Colonic mucosa (tissue), 4 donors: ENCODE results near the gene RMC1. TPM values are rescaled to one million over a fixed set of nuclear protein-coding genes. Genes with fewer than 3 reads are reported as not detected.

Source experiments
- DNase-seq: peaks from one replicate; pipeline ENCODE4 v3.0.0-alpha.2; 2020
- H3K27ac ChIP-seq: fragments of 200-600 bp; one replicate; pipeline ENCODE4 v1.8.0; 2021
- H3K27me3 ChIP-seq: fragments of 200-600 bp; one replicate; pipeline ENCODE4 v1.8.0; 2021
- H3K36me3 ChIP-seq: fragments of 200-600 bp; one replicate; pipeline ENCODE4 v1.8.0; 2021
- H3K4me1 ChIP-seq: fragments of 200-600 bp; one replicate; pipeline ENCODE4 v1.8.0; 2021; ENCODE audit warnings: mild to moderate bottlenecking
- H3K4me3 ChIP-seq: fragments of 200-600 bp; one replicate; pipeline ENCODE4 v1.8.0; 2021
- H3K9ac ChIP-seq, 2 donors: one replicate each; pipeline ENCODE4 v1.7.0; 2013; ENCODE audit warnings: control low read depth in 2 of 2, low read depth in 2 of 2, low read length in 2 of 2
- H3K9me3 ChIP-seq: fragments of 200-600 bp; one replicate; pipeline ENCODE4 v1.8.0; 2021
- CTCF ChIP-seq: fragments of 200-600 bp; IDR thresholded peaks from one replicate; pipeline ENCODE4 v1.8.0; 2022; ENCODE audit warnings: antibody characterized with exemption, mild to moderate bottlenecking
- intact Hi-C: fragments of 100-400 bp; cut with DNase I; formaldehyde crosslinking; loops from one replicate; pipeline ENCODE4 v1.14.1; 2022
- total RNA-seq, 2 donors: library from RNA; stranded (reverse); fragmentation: NEBNext Ultra II Directional in 1 of 2; extraction: Animal tissue kit (Norgen Biotek cat#: 25700) in 1 of 2; gene quantifications; one replicate each; pipeline ENCODE4 v1.2.1, GENCODE V29; 2021
- donor health status: healthy.
- donor health status: DM: no; HTN: no; CAD: no.
- donor health status: DM: no; HTN: no; CAD: no.

Gene RMC1
- total RNA-seq, 2 donors from 2014 or later: 28.4 to 34.9 TPM

GRCh38 chr18:23521271-23521670 lies 18.0 kb downstream of the RMC1 start:
- Histone ChIP-seq H3K4me3 (no peak overlapping the region), H3K36me3 (peaks cover 13% of the 10 kb centered on the region), H3K27ac (no peak overlapping the region), H3K9ac (no peak overlapping the region), H3K27me3 (no peaks in the 10 kb centered on the region), H3K9me3 (no peaks in the 10 kb centered on the region), H3K4me1 (no peaks in the 10 kb centered on the region)
- no peak for TF ChIP-seq CTCF
- DNase-seq: no peak
- intact Hi-C loops: no loop called here

DNA sequence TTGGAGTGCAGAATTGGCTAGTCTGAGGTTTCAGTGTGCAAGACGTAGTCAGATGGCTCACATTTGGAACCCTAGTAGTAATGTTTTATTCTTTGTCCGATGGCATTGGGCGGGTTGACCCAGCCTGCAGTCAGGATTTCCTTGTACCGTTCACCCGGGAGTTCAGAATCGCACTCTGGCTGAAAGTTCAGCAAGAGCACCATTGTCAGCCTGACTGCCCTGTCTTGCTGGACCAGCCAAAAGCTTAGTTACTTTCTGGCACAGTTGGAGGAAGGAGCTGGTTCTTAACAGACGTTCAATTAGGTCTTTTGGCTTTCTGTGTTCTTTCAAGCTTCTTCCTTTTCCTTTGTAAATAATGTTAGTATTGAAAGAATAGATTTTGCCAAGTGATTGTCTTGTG lies 18.6 kb downstream of the RMC1 start:
- Histone ChIP-seq H3K36me3 (peaks cover 13% of the 10 kb centered on the region), H3K27ac (no peak overlapping the region), H3K9me3 (no peaks in the 10 kb centered on the region), H3K4me1 (no peaks in the 10 kb centered on the region), H3K9ac (no peak overlapping the region), H3K4me3 (no peak overlapping the region), H3K27me3 (no peaks in the 10 kb centered on the region)
- no peak for DNase-seq
- no peak for TF ChIP-seq CTCF
- intact Hi-C loops: no loop called here

GRCh38 chr18:23523429-23524212 lies 20.3 kb downstream of the RMC1 start:
- H3K4me3 ChIP-seq: no peak overlapping the region
- peaks cover 13% of the 10 kb centered on the region for H3K36me3 ChIP-seq
- no peak overlapping the region for H3K9ac ChIP-seq
- no peaks in the 10 kb centered on the region for H3K4me1 ChIP-seq
- TF ChIP-seq CTCF: no peak
- no peak overlapping the region for H3K27ac ChIP-seq
- no peaks in the 10 kb centered on the region for H3K27me3 ChIP-seq
- H3K9me3 ChIP-seq: no peaks in the 10 kb centered on the region
- no peak for DNase-seq
- intact Hi-C loops: no loop called here

- Histone ChIP-seq H3K9ac (no peak overlapping the region), H3K9me3 (no peaks in the 10 kb centered on the region), H3K27me3 (no peaks in the 10 kb centered on the region), H3K4me3 (no peak overlapping the region), H3K27ac (no peak overlapping the region), H3K4me1 (no peaks in the 10 kb centered on the region), H3K36me3 (peaks cover 18% of the 10 kb centered on the region)
- no peak for DNase-seq
- no peak for TF ChIP-seq CTCF
- intact Hi-C loops: no loop called here
Observed at GRCh38 chr18:23524213-23524707, 20.9 kb downstream of the RMC1 start.

- no peaks in the 10 kb centered on the region for H3K27me3 ChIP-seq
- DNase-seq: no peak
- H3K27ac ChIP-seq: no peak overlapping the region
- no peaks in the 10 kb centered on the region for H3K9me3 ChIP-seq
- H3K4me3 ChIP-seq: no peak overlapping the region
- no peak overlapping the region for H3K9ac ChIP-seq
- no peak for TF ChIP-seq CTCF
- intact Hi-C loops: no loop called here
- no peaks in the 10 kb centered on the region for H3K4me1 ChIP-seq
- H3K36me3 ChIP-seq: peaks cover 18% of the 10 kb centered on the region
Observed at GRCh38 chr18:23526501-23527063, 23.3 kb downstream of the RMC1 start.
